ENCODE results near the gene OSBPL1A. TPM values are rescaled to one million over a fixed set of nuclear protein-coding genes. Genes with fewer than 3 reads are reported as not detected.

Gene OSBPL1A
- total RNA-seq, 1 donor from 2014 or later = 18.3 TPM

DNA sequence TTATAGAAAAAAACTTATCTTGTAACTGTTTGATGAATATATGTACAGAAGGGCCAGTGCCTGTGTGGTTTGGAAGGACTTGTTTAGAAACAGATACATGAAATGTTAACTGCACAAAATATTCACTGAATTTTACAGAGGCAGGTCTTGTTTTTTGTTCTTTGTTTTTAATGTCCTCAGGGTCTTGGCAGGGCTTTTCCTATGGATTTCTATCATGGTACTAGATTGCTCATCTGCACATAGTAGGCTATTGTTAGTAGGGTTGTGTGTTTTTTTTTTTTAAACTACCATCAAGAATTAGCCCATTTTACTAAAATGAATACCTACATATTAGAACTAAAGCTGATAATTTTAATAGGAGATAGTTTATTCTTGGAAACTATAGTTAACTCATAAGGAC lies 255.2 kb downstream of the OSBPL1A start:
- TF ChIP-seq, protein P1, sequence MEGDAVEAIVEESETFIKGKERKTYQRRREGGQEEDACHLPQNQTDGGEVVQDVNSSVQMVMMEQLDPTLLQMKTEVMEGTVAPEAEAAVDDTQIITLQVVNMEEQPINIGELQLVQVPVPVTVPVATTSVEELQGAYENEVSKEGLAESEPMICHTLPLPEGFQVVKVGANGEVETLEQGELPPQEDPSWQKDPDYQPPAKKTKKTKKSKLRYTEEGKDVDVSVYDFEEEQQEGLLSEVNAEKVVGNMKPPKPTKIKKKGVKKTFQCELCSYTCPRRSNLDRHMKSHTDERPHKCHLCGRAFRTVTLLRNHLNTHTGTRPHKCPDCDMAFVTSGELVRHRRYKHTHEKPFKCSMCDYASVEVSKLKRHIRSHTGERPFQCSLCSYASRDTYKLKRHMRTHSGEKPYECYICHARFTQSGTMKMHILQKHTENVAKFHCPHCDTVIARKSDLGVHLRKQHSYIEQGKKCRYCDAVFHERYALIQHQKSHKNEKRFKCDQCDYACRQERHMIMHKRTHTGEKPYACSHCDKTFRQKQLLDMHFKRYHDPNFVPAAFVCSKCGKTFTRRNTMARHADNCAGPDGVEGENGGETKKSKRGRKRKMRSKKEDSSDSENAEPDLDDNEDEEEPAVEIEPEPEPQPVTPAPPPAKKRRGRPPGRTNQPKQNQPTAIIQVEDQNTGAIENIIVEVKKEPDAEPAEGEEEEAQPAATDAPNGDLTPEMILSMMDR (IDR thresholded peaks at IDR 0.05; ENCODE audit: insufficient read depth, low read length, poor library complexity, severe bottlenecking) = no peak
- no peak overlapping the region for H3K4me3 ChIP-seq (ENCODE audit: low read depth, low read length)
- no peak for DNase-seq (ENCODE audit: low read depth)
- no peaks in the 10 kb centered on the region for H3K36me3 ChIP-seq (ENCODE audit: control insufficient read depth, insufficient read depth, low read length)
- no peaks in the 10 kb centered on the region for H3K27me3 ChIP-seq (ENCODE audit: control insufficient read depth, insufficient read depth, low read length)

DNA sequence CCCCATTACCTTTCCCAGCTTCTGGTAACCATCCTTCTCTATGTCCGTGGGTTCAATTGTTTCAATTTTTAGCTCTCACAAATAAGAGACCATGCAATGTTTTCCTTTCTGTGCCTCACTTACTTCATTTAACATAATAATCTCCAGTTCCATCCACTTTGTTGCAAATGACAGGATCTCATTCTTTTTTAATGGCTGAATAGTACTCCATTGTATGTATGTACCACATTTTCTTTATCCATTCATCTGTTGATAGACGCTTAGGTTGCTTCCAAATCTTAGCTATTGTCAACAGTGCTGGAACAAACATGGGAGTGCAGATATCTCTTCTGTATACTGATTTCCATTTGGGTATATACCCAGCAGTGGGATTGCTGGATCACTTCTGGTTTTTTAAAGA lies 256.9 kb downstream of the OSBPL1A start:
- Histone ChIP-seq H3K4me3 (ENCODE audit: low read depth, low read length) (no peak overlapping the region), H3K36me3 (ENCODE audit: control insufficient read depth, insufficient read depth, low read length) (no peaks in the 10 kb centered on the region), H3K27me3 (ENCODE audit: control insufficient read depth, insufficient read depth, low read length) (no peaks in the 10 kb centered on the region)
- DNase-seq (ENCODE audit: low read depth) = no peak
- TF ChIP-seq, protein P1 (IDR thresholded peaks at IDR 0.05; ENCODE audit: insufficient read depth, low read length, poor library complexity, severe bottlenecking) = no peak

DNA sequence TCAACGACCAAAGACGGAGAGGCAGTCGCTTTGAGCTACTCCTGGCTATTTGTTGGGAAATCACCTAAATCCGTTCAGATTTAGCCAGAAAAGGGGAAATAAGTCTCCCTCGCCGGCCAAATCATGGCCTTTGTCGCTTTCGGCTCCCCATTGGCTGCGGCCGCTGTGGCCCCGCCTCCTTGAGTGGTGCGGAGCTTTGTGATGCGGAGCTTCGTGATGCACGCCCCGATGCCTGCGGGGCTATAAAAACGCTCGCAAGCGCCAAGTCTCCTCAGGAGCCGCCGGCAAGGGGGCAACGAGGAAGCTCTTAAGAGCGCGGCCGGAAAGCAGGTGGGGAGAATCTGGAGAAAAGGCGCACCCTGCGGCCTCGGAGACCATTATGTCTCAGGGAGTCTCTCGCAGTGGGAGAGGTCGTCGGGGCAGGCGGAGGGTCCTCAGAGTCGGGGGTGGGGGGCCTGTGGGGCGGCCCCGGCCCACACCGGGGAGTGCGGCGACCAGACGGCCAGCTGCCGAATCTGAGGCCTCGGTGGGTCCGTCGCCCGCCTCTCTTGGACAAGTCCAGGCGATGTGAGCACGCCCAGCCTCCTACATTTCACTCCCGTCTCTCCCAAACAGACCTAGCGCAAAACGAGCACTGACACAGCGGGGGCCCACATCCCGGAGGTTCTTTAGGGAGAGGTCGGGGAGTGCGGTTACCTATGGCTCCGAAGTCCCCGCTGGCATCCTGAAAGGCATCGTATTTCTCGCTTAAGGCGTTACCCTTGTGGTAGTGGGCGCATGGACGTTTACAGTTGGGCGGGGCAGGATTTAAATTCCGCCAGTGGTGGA lies 258.6 kb downstream of the OSBPL1A start, which contains the start of gene CABYR:
TSS of gene CABYR (plus strand) at position 274 of the 828 bp plus-strand sequence. CDS start 4,053 bp downstream, outside the sequence.
- peaks cover 1% of the 10 kb centered on the region for H3K36me3 ChIP-seq (ENCODE audit: control insufficient read depth, insufficient read depth, low read length)
- H3K27me3 ChIP-seq (ENCODE audit: control insufficient read depth, insufficient read depth, low read length) = no peaks in the 10 kb centered on the region
- H3K4me3 ChIP-seq (ENCODE audit: low read depth, low read length) = peak within 1 kb of the TSS; percentile 58
- peak; percentile 61 for DNase-seq (ENCODE audit: low read depth)
- TF ChIP-seq, protein P1 (IDR thresholded peaks at IDR 0.05; ENCODE audit: insufficient read depth, low read length, poor library complexity, severe bottlenecking) = no peak

DNA sequence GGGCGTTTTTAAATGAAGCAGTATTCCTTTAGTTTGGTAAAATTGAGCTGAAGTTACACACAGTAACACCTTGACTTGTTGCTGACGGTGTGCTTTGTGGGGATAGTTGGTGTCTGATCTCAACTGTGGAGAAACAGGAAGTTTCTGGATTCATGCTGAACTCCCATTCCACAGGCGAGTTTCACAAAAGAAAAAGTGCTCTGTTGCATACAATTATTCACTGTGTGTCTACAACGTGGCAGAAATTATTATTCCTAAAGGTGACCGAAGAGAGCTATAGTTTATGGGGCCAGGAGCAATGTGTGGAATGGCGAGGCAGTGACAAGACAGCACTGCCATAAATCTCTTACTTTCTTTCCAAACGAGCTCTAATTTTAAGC lies 259.2 kb downstream of the OSBPL1A start:
- no peak for DNase-seq (ENCODE audit: low read depth)
- Histone ChIP-seq H3K36me3 (ENCODE audit: control insufficient read depth, insufficient read depth, low read length) (peaks cover 1% of the 10 kb centered on the region), H3K27me3 (ENCODE audit: control insufficient read depth, insufficient read depth, low read length) (no peaks in the 10 kb centered on the region), H3K4me3 (ENCODE audit: low read depth, low read length) (peak overlapping the region; percentile 58)
- TF ChIP-seq, protein P1 (IDR thresholded peaks at IDR 0.05; ENCODE audit: insufficient read depth, low read length, poor library complexity, severe bottlenecking) = no peak

DNA sequence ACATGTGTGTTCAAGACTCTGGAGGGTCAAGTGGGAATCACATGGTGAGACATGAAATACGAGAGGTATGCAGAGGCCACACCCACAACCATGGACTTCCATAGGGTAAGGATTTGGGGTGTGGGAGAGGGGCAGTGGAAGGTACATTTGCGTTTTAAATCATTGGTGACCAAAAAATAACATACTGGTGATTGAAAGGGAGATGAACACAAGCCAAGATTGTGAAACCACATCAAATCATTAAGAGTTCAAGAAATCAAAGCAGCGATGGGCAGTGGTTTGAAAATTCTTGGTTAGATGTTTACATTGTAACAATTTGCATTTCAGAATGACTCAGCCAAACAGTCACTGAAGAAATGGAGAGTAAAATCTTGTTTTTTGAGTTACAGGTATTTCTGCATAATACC lies 260.7 kb downstream of the OSBPL1A start:
- H3K36me3 ChIP-seq (ENCODE audit: control insufficient read depth, insufficient read depth, low read length) = peaks cover 1% of the 10 kb centered on the region
- TF ChIP-seq, protein P1 (IDR thresholded peaks at IDR 0.05; ENCODE audit: insufficient read depth, low read length, poor library complexity, severe bottlenecking) = no peak
- H3K27me3 ChIP-seq (ENCODE audit: control insufficient read depth, insufficient read depth, low read length) = no peaks in the 10 kb centered on the region
- H3K4me3 ChIP-seq (ENCODE audit: low read depth, low read length) = no peak overlapping the region
- DNase-seq (ENCODE audit: low read depth) = no peak

All from kidney epithelial cell (primary cell).